Measurements from ENCODE around the gene PPP2R5C.

The PPP2R5C gene

GRCh38 chr14:101852785-101853184 is 91.3 kb downstream of the PPP2R5C start:
- H3K23ac ChIP-seq (ENCODE audit: low read length) = no peak overlapping the region
- no peak overlapping the region for H2BK12ac ChIP-seq (ENCODE audit: low read length)
- H2BK120ac ChIP-seq (ENCODE audit: insufficient read depth, low read length, poor library complexity) = no peak overlapping the region
- H2BK5ac ChIP-seq (ENCODE audit: low read depth, low read length, poor library complexity) = no peak overlapping the region
- peaks cover 5% of the 10 kb centered on the region for H3K79me2 ChIP-seq (ENCODE audit: control insufficient read depth, insufficient read depth, low read length, poor library complexity)
- H3K27ac ChIP-seq (ENCODE audit: low read depth, low read length) = no peak overlapping the region
- no peak overlapping the region for H4K91ac ChIP-seq (ENCODE audit: low read depth, low read length)
- H3K4me1 ChIP-seq (ENCODE audit: control insufficient read depth in 1 of 2, insufficient read depth in 2 of 2, low read length in 2 of 2) = peaks cover 0 to 2% of the 10 kb centered on the region in 2 experiments
- no peak overlapping the region for H3K18ac ChIP-seq (ENCODE audit: low read length)
- H3K9me3 ChIP-seq (ENCODE audit: insufficient read depth, low read depth, low read length) = no peaks in the 10 kb centered on the region
- WGBS (ENCODE audit: extremely low coverage, insufficient coverage, insufficient read length) = no CpG with 5 or more reads among the region's 5 CpGs
- H2AK5ac ChIP-seq (ENCODE audit: low read length) = no peak overlapping the region
- H4K8ac ChIP-seq (ENCODE audit: low read depth, low read length) = no peak overlapping the region
- no peaks in the 10 kb centered on the region for H3K79me1 ChIP-seq (ENCODE audit: low read length)
- H3K36me3 ChIP-seq (ENCODE audit: control insufficient read depth in 1 of 2, insufficient read depth in 2 of 2, low read length in 2 of 2) = peaks cover 2 to 4% of the 10 kb centered on the region in 2 experiments
- no peak overlapping the region for H3K14ac ChIP-seq (ENCODE audit: low read length)
- DNase-seq = no peak
- H3K4me2 ChIP-seq (ENCODE audit: low read length) = no peak overlapping the region
- no peak overlapping the region for H2AFZ ChIP-seq (ENCODE audit: insufficient read depth, low read length, poor library complexity)
- H3K27me3 ChIP-seq (ENCODE audit: insufficient read depth, low read length) = no peaks in the 10 kb centered on the region
- no peak overlapping the region for H4K12ac ChIP-seq (ENCODE audit: low read depth, low read length)
- H3K4me3 ChIP-seq (ENCODE audit: low read depth, low read length) = no peak overlapping the region
- no peak overlapping the region for H3K4ac ChIP-seq (ENCODE audit: low read depth, low read length)
- no peak overlapping the region for H3K9ac ChIP-seq (ENCODE audit: low read length)

GRCh38 chr14:101853455-101854018 is 92.0 kb downstream of the PPP2R5C start:
- Histone ChIP-seq H2BK12ac (ENCODE audit: low read length) (no peak overlapping the region), H3K4ac (ENCODE audit: low read depth, low read length) (no peak overlapping the region), H3K23ac (ENCODE audit: low read length) (no peak overlapping the region), H3K79me1 (ENCODE audit: low read length) (no peaks in the 10 kb centered on the region), H3K14ac (ENCODE audit: low read length) (no peak overlapping the region), H2BK120ac (ENCODE audit: insufficient read depth, low read length, poor library complexity) (no peak overlapping the region), H3K18ac (ENCODE audit: low read length) (peak overlapping the region; percentile 57), H3K4me2 (ENCODE audit: low read length) (no peak overlapping the region), H3K4me1 (ENCODE audit: control insufficient read depth in 1 of 2, insufficient read depth in 2 of 2, low read length in 2 of 2) (peaks cover 0 to 2% of the 10 kb centered on the region in 2 experiments), H4K91ac (ENCODE audit: low read depth, low read length) (no peak overlapping the region), H2AFZ (ENCODE audit: insufficient read depth, low read length, poor library complexity) (no peak overlapping the region), H3K9ac (ENCODE audit: low read length) (no peak overlapping the region), H3K4me3 (ENCODE audit: low read depth, low read length) (no peak overlapping the region), H3K27ac (ENCODE audit: low read depth, low read length) (no peak overlapping the region), H3K27me3 (ENCODE audit: insufficient read depth, low read length) (no peaks in the 10 kb centered on the region), H4K12ac (ENCODE audit: low read depth, low read length) (no peak overlapping the region), H3K79me2 (ENCODE audit: control insufficient read depth, insufficient read depth, low read length, poor library complexity) (peaks cover 5% of the 10 kb centered on the region), H3K36me3 (ENCODE audit: control insufficient read depth in 1 of 2, insufficient read depth in 2 of 2, low read length in 2 of 2) (peaks cover 2 to 4% of the 10 kb centered on the region in 2 experiments), H3K9me3 (ENCODE audit: insufficient read depth, low read depth, low read length) (no peaks in the 10 kb centered on the region), H2AK5ac (ENCODE audit: low read length) (no peak overlapping the region), H2BK5ac (ENCODE audit: low read depth, low read length, poor library complexity) (no peak overlapping the region), H4K8ac (ENCODE audit: low read depth, low read length) (no peak overlapping the region)
- no CpG with 5 or more reads among the region's 15 CpGs for WGBS (ENCODE audit: extremely low coverage, insufficient coverage, insufficient read length)
- no peak for DNase-seq

DNA sequence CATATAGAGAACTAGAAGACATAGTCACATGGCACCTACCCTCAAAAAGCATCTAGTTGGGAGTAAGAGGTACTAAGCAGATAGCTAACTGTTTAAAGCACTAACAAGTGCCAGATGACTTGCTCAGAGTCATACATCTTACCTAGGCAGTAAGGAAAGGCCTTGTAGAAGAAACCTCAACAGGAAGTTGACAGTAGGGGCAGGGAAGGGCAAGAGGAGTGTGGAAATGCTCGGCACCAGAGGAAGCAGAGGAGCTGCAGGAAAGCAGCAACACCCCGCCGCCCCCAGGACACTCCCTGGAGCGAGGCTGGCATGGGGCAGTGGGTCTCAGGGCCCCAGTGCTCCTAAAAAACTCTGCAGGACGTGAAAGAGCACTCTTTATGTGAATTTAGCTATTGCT is 92.9 kb downstream of the PPP2R5C start:
- no peak overlapping the region for H2AFZ ChIP-seq (ENCODE audit: insufficient read depth, low read length, poor library complexity)
- WGBS (ENCODE audit: extremely low coverage, insufficient coverage, insufficient read length) = no CpG with 5 or more reads among the region's 5 CpGs
- no peak overlapping the region for H3K14ac ChIP-seq (ENCODE audit: low read length)

DNA sequence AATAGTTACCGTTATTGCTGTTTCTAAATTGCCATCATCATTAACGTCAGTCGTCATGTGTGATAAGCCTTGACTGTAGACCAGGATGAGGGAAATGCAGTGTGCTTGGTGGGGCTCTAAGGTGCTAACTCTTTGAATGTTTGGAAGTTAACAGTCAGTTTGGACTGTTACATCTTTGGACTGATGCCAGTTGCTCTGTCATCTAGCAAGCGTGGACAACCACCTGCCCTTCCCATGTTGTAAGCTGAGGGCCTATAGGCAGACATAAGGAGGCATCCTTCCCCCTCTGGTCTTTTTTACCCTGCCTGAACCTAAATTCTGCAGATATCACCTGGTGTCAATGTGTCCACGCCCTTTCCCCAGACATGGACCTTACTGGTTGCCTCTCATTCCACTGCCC is 94.4 kb downstream of the PPP2R5C start:
- H4K12ac ChIP-seq (ENCODE audit: low read depth, low read length) = no peak overlapping the region
- H3K4ac ChIP-seq (ENCODE audit: low read depth, low read length) = no peak overlapping the region
- no peak overlapping the region for H4K8ac ChIP-seq (ENCODE audit: low read depth, low read length)
- no peaks in the 10 kb centered on the region for H3K79me1 ChIP-seq (ENCODE audit: low read length)
- H2BK5ac ChIP-seq (ENCODE audit: low read depth, low read length, poor library complexity) = no peak overlapping the region
- peak overlapping the region; percentile 4 for H3K18ac ChIP-seq (ENCODE audit: low read length)
- no peak overlapping the region for H3K23ac ChIP-seq (ENCODE audit: low read length)
- H3K9ac ChIP-seq (ENCODE audit: low read length) = no peak overlapping the region
- H3K4me2 ChIP-seq (ENCODE audit: low read length) = no peak overlapping the region
- H3K27ac ChIP-seq (ENCODE audit: low read depth, low read length) = no peak overlapping the region
- no peak for DNase-seq
- H2AK5ac ChIP-seq (ENCODE audit: low read length) = no peak overlapping the region
- H3K36me3 ChIP-seq (ENCODE audit: control insufficient read depth in 1 of 2, insufficient read depth in 2 of 2, low read length in 2 of 2) = peaks cover 4 to 9% of the 10 kb centered on the region in 2 experiments
- no peak overlapping the region for H4K91ac ChIP-seq (ENCODE audit: low read depth, low read length)
- H3K9me3 ChIP-seq (ENCODE audit: insufficient read depth, low read depth, low read length) = no peaks in the 10 kb centered on the region
- no peak overlapping the region for H3K14ac ChIP-seq (ENCODE audit: low read length)
- WGBS (ENCODE audit: extremely low coverage, insufficient coverage, insufficient read length) = no CpG with 5 or more reads among the region's 5 CpGs
- H3K4me1 ChIP-seq (ENCODE audit: control insufficient read depth in 1 of 2, insufficient read depth in 2 of 2, low read length in 2 of 2) = peaks cover 0 to 2% of the 10 kb centered on the region in 2 experiments
- H3K79me2 ChIP-seq (ENCODE audit: control insufficient read depth, insufficient read depth, low read length, poor library complexity) = peaks cover 3% of the 10 kb centered on the region
- no peak overlapping the region for H2BK120ac ChIP-seq (ENCODE audit: insufficient read depth, low read length, poor library complexity)
- H2AFZ ChIP-seq (ENCODE audit: insufficient read depth, low read length, poor library complexity) = no peak overlapping the region
- no peak overlapping the region for H3K4me3 ChIP-seq (ENCODE audit: low read depth, low read length)
- H3K27me3 ChIP-seq (ENCODE audit: insufficient read depth, low read length) = no peaks in the 10 kb centered on the region
- no peak overlapping the region for H2BK12ac ChIP-seq (ENCODE audit: low read length)

More for the DNA sequence above, 92.9 kb downstream of the PPP2R5C start:
- H3K4ac ChIP-seq (ENCODE audit: low read depth, low read length) = no peak overlapping the region
- no peaks in the 10 kb centered on the region for H3K27me3 ChIP-seq (ENCODE audit: insufficient read depth, low read length)
- H3K27ac ChIP-seq (ENCODE audit: low read depth, low read length) = no peak overlapping the region
- H2AK5ac ChIP-seq (ENCODE audit: low read length) = no peak overlapping the region
- peaks cover 4 to 7% of the 10 kb centered on the region in 2 experiments for H3K36me3 ChIP-seq (ENCODE audit: control insufficient read depth in 1 of 2, insufficient read depth in 2 of 2, low read length in 2 of 2)
- H3K9me3 ChIP-seq (ENCODE audit: insufficient read depth, low read depth, low read length) = no peaks in the 10 kb centered on the region
- no peak for DNase-seq
- peaks cover 0 to 2% of the 10 kb centered on the region in 2 experiments for H3K4me1 ChIP-seq (ENCODE audit: control insufficient read depth in 1 of 2, insufficient read depth in 2 of 2, low read length in 2 of 2)
- H3K79me1 ChIP-seq (ENCODE audit: low read length) = no peaks in the 10 kb centered on the region
- H3K9ac ChIP-seq (ENCODE audit: low read length) = no peak overlapping the region
- H2BK120ac ChIP-seq (ENCODE audit: insufficient read depth, low read length, poor library complexity) = no peak overlapping the region
- no peak overlapping the region for H3K4me2 ChIP-seq (ENCODE audit: low read length)
- H3K4me3 ChIP-seq (ENCODE audit: low read depth, low read length) = no peak overlapping the region
- no peak overlapping the region for H2BK12ac ChIP-seq (ENCODE audit: low read length)
- no peak overlapping the region for H4K91ac ChIP-seq (ENCODE audit: low read depth, low read length)
- H3K79me2 ChIP-seq (ENCODE audit: control insufficient read depth, insufficient read depth, low read length, poor library complexity) = peaks cover 5% of the 10 kb centered on the region
- no peak overlapping the region for H3K23ac ChIP-seq (ENCODE audit: low read length)
- H4K8ac ChIP-seq (ENCODE audit: low read depth, low read length) = no peak overlapping the region
- no peak overlapping the region for H2BK5ac ChIP-seq (ENCODE audit: low read depth, low read length, poor library complexity)
- no peak overlapping the region for H3K18ac ChIP-seq (ENCODE audit: low read length)
- no peak overlapping the region for H4K12ac ChIP-seq (ENCODE audit: low read depth, low read length)
